HG03045 (cell line): ENCODE data around the gene CCDC183.
"Not testable (repeated sequence)": the region's sequence is repeated elsewhere in the genome, so short reads cannot be mapped to it uniquely, and the experiment has no call there.

Experiments
- ATAC-seq: cut with Tn5 transposase; IDR thresholded peaks from one replicate; pipeline ENCODE4 v1.9.1; 2021; ENCODE audit warnings: mild to moderate bottlenecking, moderate library complexity; ENCODE audit not compliant: unreplicated experiment

The CCDC183 gene

GRCh38 chr9:136837146-136837855 is 41.2 kb downstream of the CCDC183 start:
- ATAC-seq, result no peak

GRCh38 chr9:136837856-136838277 is 41.7 kb downstream of the CCDC183 start:
- not testable (repeated sequence) for ATAC-seq

- ATAC-seq, result no peak
These were observed 42.4 kb downstream of the CCDC183 start for GRCh38 chr9:136838314-136839228.

GRCh38 chr9:136839229-136840139 is 43.3 kb downstream of the CCDC183 start:
- no peak for ATAC-seq

- no peak for ATAC-seq
These were observed 44.2 kb downstream of the CCDC183 start for GRCh38 chr9:136840140-136840876.

GRCh38 chr9:136840877-136841645 is 44.9 kb downstream of the CCDC183 start:
- ATAC-seq, result no peak

- not testable (repeated sequence) for ATAC-seq
These were observed 45.7 kb downstream of the CCDC183 start for GRCh38 chr9:136841646-136842379.

- ATAC-seq, result peak; percentile 61
These were observed 46.3 kb downstream of the CCDC183 start, which contains the start of gene AJM1 for GRCh38 chr9:136842380-136842948. AJM1 (plus strand) TSS chr9:136842478; CDS start chr9:136844415, 1,937 bp downstream.

- ATAC-seq, result not testable (repeated sequence)
These were observed 47.1 kb downstream of the CCDC183 start for GRCh38 chr9:136843159-136843800.

- not testable (repeated sequence) for ATAC-seq
These were observed 47.9 kb downstream of the CCDC183 start for GRCh38 chr9:136843801-136844740.

- ATAC-seq, result no peak
These were observed 48.8 kb downstream of the CCDC183 start for GRCh38 chr9:136844761-136845464.

GRCh38 chr9:136845465-136846260 is 49.5 kb downstream of the CCDC183 start:
- ATAC-seq, result no peak

GRCh38 chr9:136846376-136847087 is 50.4 kb downstream of the CCDC183 start:
- no peak for ATAC-seq

- ATAC-seq, result no peak
These were observed 51.1 kb downstream of the CCDC183 start for GRCh38 chr9:136847088-136847825.
